CD4-positive, alpha-beta T cell treated with Interleukin-1 beta for 1 hour (primary cell): Measurements from ENCODE around the gene FAM20A.
"Not testable (repeated sequence)": the region's sequence is repeated elsewhere in the genome, so short reads cannot be mapped to it uniquely, and the experiment has no call there.

ENCODE experiments used
- DNase-seq, 2 donors: peaks; one replicate each; pipeline ENCODE4 v3.0.0-alpha.2; 2020 to 2022

Gene FAM20A

GRCh38 chr17:68564415-68565111 lies 36.6 kb downstream of the FAM20A start:
- DNase-seq, result no peak

- DNase-seq, result no peak
Observed at GRCh38 chr17:68562736-68563135, 38.4 kb downstream of the FAM20A start.

- DNase-seq, result no peak
Observed at GRCh38 chr17:68560966-68561720, 40.0 kb downstream of the FAM20A start.

GRCh38 chr17:68559316-68559715 lies 41.9 kb downstream of the FAM20A start:
- DNase-seq, result no peak

GRCh38 chr17:68556551-68556950 lies 44.6 kb downstream of the FAM20A start:
- DNase-seq, result no peak

GRCh38 chr17:68544111-68544915 lies 56.9 kb downstream of the FAM20A start:
- DNase-seq, result no peak

- no peak for DNase-seq
Observed at GRCh38 chr17:68542698-68543463, 58.3 kb downstream of the FAM20A start.

- DNase-seq, result no peak
Observed at GRCh38 chr17:68541816-68542215, 59.4 kb downstream of the FAM20A start.

- no peak for DNase-seq
Observed at GRCh38 chr17:68540981-68541380, 60.2 kb downstream of the FAM20A start.

GRCh38 chr17:68539548-68540467 lies 61.4 kb downstream of the FAM20A start:
- no peak for DNase-seq

GRCh38 chr17:68535922-68536321 lies 65.2 kb downstream of the FAM20A start:
- DNase-seq, result no peak

- no peak for DNase-seq
Observed at GRCh38 chr17:68534695-68535088, 66.5 kb downstream of the FAM20A start.

- no peak for DNase-seq
Observed at GRCh38 chr17:68533887-68534694, 67.1 kb downstream of the FAM20A start.

- no peak for DNase-seq
Observed at GRCh38 chr17:68532826-68533225, 68.3 kb downstream of the FAM20A start.

- no peak for DNase-seq
Observed at GRCh38 chr17:68531252-68531651, 69.9 kb downstream of the FAM20A start.

GRCh38 chr17:68527314-68527713 lies 73.9 kb downstream of the FAM20A start:
- DNase-seq, result no peak

- DNase-seq, result no peak
Observed at GRCh38 chr17:68526548-68526947, 74.6 kb downstream of the FAM20A start.

- DNase-seq, result no peak
Observed at GRCh38 chr17:68522266-68522665, 78.9 kb downstream of the FAM20A start.

- no peak for DNase-seq
Observed at GRCh38 chr17:68519911-68520310, 81.3 kb downstream of the FAM20A start.

- DNase-seq, result not testable (repeated sequence)
Observed at GRCh38 chr17:68519051-68519450, 82.1 kb downstream of the FAM20A start.
